Measurements from ENCODE around the gene MYBPC3. TPM values are rescaled to one million over a fixed set of nuclear protein-coding genes. Genes with fewer than 3 reads are reported as not detected.

MYBPC3 gene
- total RNA-seq, 1 donor from 2014 or later = not detected

- no peak overlapping the region for H3K27ac ChIP-seq
- no peak for TF ChIP-seq POLR2A (IDR thresholded peaks at IDR 0.05)
- no peak for TF ChIP-seq CTCF (IDR thresholded peaks at IDR 0.05)
- TF ChIP-seq POLR2AphosphoS5 (IDR thresholded peaks at IDR 0.05; ENCODE audit: insufficient read depth in 1 of 2, low read depth in 1 of 2) = no peak
- peak overlapping the region in 1 of 2 donors; percentile 2 for H3K4me3 ChIP-seq
- no peaks in the 10 kb centered on the region for H3K9me3 ChIP-seq
- intact Hi-C loops (cut with DNase I) = loop anchor here (5.0 to 10.0 kb wide), 2 partner anchors 77 to 239 kb away; no protein-coding TSS in a partner anchor
- no peaks in the 10 kb centered on the region for H3K27me3 ChIP-seq
- no peaks in the 10 kb centered on the region for H3K4me1 ChIP-seq
- no peak for DNase-seq (ENCODE audit: extremely low spot score in 2 of 2)
- H3K36me3 ChIP-seq = no peaks in the 10 kb centered on the region
Observed at GRCh38 chr11:47375546-47376085, 23.1 kb upstream of the MYBPC3 start.

DNA sequence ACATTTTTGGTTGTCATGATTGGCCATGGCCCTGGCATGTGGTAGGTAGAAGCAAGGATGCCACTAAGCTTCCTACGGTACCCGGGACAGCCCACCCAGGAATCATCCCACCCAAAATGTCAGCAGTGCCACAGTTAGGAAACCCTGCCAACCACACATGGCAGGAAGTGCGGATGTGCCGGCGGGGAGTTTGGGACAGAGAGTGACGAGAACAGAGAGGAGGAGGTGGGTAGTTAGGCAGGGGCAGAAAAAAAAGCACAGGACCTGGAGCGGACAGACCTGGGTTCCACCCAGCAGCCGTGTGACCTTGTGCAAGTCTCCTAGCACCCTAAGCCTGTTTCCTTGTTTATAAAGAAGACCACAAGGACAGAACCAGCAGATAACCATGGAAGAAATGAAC lies 22.5 kb upstream of the MYBPC3 start:
- no peak for DNase-seq (ENCODE audit: extremely low spot score in 2 of 2)
- Histone ChIP-seq H3K4me1 (no peaks in the 10 kb centered on the region), H3K9me3 (no peaks in the 10 kb centered on the region), H3K4me3 (no peak overlapping the region), H3K27ac (no peak overlapping the region), H3K36me3 (no peaks in the 10 kb centered on the region), H3K27me3 (no peaks in the 10 kb centered on the region)
- intact Hi-C loops (cut with DNase I) = loop anchor here (5.0 to 10.0 kb wide), 2 partner anchors 77 to 240 kb away; no protein-coding TSS in a partner anchor
- no peak for TF ChIP-seq POLR2A (IDR thresholded peaks at IDR 0.05)
- no peak for TF ChIP-seq POLR2AphosphoS5 (IDR thresholded peaks at IDR 0.05; ENCODE audit: insufficient read depth in 1 of 2, low read depth in 1 of 2)
- no peak for TF ChIP-seq CTCF (IDR thresholded peaks at IDR 0.05)

DNA sequence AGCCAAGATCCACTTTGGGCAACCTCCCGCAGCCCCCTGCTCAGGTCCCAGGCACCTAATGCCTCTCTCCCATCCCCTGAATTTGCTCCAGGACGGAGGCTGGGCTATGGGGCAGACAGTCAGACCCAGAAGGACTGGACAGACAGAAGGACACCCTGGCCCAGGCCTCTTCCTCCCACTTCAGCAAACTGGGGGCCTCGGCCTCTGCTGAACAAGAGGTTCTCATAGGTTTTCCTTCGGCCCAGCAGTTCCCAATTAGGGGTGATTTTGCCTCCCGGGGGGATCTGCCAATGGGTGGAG lies 22.2 kb upstream of the MYBPC3 start:
- Histone ChIP-seq H3K4me1 (no peaks in the 10 kb centered on the region), H3K9me3 (no peaks in the 10 kb centered on the region), H3K27me3 (no peaks in the 10 kb centered on the region), H3K4me3 (no peak overlapping the region), H3K36me3 (no peaks in the 10 kb centered on the region), H3K27ac (no peak overlapping the region)
- TF ChIP-seq CTCF (IDR thresholded peaks at IDR 0.05) (no peak), POLR2AphosphoS5 (IDR thresholded peaks at IDR 0.05; ENCODE audit: insufficient read depth in 1 of 2, low read depth in 1 of 2) (no peak), POLR2A (IDR thresholded peaks at IDR 0.05) (no peak)
- DNase-seq (ENCODE audit: extremely low spot score in 2 of 2) = no peak
- intact Hi-C loops (cut with DNase I) = loop anchor here (5.0 to 10.0 kb wide), 2 partner anchors 78 to 240 kb away; no protein-coding TSS in a partner anchor

GRCh38 chr11:47373876-47374719 lies 21.6 kb upstream of the MYBPC3 start:
- H3K27me3 ChIP-seq = no peaks in the 10 kb centered on the region
- no peak overlapping the region for H3K27ac ChIP-seq
- H3K9me3 ChIP-seq = no peaks in the 10 kb centered on the region
- intact Hi-C loops (cut with DNase I) = loop anchor here (10.0 kb wide), 1 partner anchor 241 kb away; no protein-coding TSS in a partner anchor
- DNase-seq (ENCODE audit: extremely low spot score in 2 of 2) = no peak
- H3K36me3 ChIP-seq = no peaks in the 10 kb centered on the region
- peak; percentile 61 to 95 (median 91) for TF ChIP-seq CTCF (IDR thresholded peaks at IDR 0.05)
- no peak for TF ChIP-seq POLR2A (IDR thresholded peaks at IDR 0.05)
- TF ChIP-seq POLR2AphosphoS5 (IDR thresholded peaks at IDR 0.05; ENCODE audit: insufficient read depth in 1 of 2, low read depth in 1 of 2) = peak in 1 of 2 donors; percentile 28
- H3K4me3 ChIP-seq = no peak overlapping the region
- no peaks in the 10 kb centered on the region for H3K4me1 ChIP-seq

DNA sequence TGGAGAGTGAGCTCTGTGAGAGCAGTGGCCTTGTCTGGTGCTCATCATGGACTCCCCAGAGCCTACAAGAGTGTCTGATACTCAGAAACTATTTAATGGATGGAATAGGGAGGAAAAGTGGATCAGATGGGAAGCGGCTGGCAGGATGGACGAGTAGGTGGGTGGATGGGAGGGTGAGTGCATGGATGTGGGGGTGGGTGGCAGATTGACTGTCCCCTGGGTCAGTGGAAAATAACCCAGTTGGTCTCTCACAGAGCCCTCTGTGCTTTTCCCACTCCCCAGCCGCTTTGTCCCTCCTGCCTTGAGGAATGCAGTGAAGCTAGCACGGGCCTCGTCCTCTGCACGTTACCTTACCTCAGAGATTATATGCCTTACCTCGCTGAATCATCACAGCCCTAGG lies 19.9 kb upstream of the MYBPC3 start:
- Histone ChIP-seq H3K4me3 (no peak overlapping the region), H3K27ac (no peak overlapping the region), H3K4me1 (no peaks in the 10 kb centered on the region), H3K9me3 (no peaks in the 10 kb centered on the region), H3K36me3 (no peaks in the 10 kb centered on the region), H3K27me3 (no peaks in the 10 kb centered on the region)
- intact Hi-C loops (cut with DNase I) = loop anchor here (10.0 kb wide), 1 partner anchor 242 kb away; no protein-coding TSS in a partner anchor
- no peak for DNase-seq (ENCODE audit: extremely low spot score in 2 of 2)
- TF ChIP-seq CTCF (IDR thresholded peaks at IDR 0.05) (no peak), POLR2A (IDR thresholded peaks at IDR 0.05) (no peak), POLR2AphosphoS5 (IDR thresholded peaks at IDR 0.05; ENCODE audit: insufficient read depth in 1 of 2, low read depth in 1 of 2) (no peak)

Data from vagina (tissue), 2 donors.